ENCODE measurements around the gene SEPTIN5. TPM values are rescaled to one million over a fixed set of nuclear protein-coding genes. Genes with fewer than 3 reads are reported as not detected.

Gene SEPTIN5
- total and polyA plus RNA-seq, 4 experiments from 2014 or later: not detected

GRCh38 chr22:19745155-19746101 lies 31.1 kb downstream of the SEPTIN5 start:
- H3K9me3 Mint-ChIP-seq: no peaks in the 10 kb centered on the region
- H3K36me3 Mint-ChIP-seq: no peaks in the 10 kb centered on the region
- Histone ChIP-seq H3K4me1 (ENCODE audit: insufficient read depth, low read length) (no peaks in the 10 kb centered on the region), H3K27ac (ENCODE audit: low read depth, low read length) (no peak overlapping the region), H3K27me3 (ENCODE audit: insufficient read depth, low read length) (no peaks in the 10 kb centered on the region), H3K36me3 (ENCODE audit: insufficient read depth, low read length) (no peaks in the 10 kb centered on the region), H3K4me3 (ENCODE audit: low read length in 2 of 2) (no peak overlapping the region), H3K9me3 (ENCODE audit: control insufficient read depth in 1 of 2, low read length in 2 of 2) (no peaks in the 10 kb centered on the region)
- DNase-seq: no peak
- intact Hi-C loops (cut with micrococcal nuclease): no loop called here
- H3K4me3 Mint-ChIP-seq: no peak overlapping the region
- H3K27me3 Mint-ChIP-seq: no peaks in the 10 kb centered on the region
- H3K4me1 Mint-ChIP-seq: no peaks in the 10 kb centered on the region
- ChIA-PET CTCF (ENCODE audit: partially characterized antibody) (interaction anchor here (1.3 kb wide), 1 partner anchor 15 kb away, joined by 3 read pairs; no protein-coding TSS in a partner anchor), POLR2A (ENCODE audit: partially characterized antibody) (interaction anchor here (0.8 kb wide), 1 partner anchor 168 kb away, joined by 3 read pairs; no protein-coding TSS in a partner anchor)
- H3K27ac Mint-ChIP-seq: no peak overlapping the region

DNA sequence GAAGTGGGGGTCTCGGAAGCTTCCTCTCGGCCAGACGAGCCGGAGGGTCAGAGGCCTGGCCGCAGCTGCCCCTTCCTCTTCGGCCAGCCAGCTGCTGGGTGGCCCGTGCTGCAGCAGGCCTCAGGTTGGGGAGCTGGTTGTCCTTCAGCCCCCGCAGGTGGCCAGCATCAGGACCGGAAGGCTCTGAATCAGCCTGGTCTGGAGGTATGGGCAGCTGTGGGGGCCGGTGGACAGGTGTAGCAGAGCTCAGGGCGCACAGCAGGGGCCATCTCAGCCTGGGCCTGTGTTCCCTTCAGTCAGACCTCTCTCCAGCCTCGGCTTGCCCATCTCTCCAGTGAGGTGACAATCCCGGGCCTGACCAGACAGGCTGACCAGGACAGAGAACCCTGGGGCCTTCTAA lies 32.4 kb downstream of the SEPTIN5 start:
- Histone ChIP-seq H3K4me3 (ENCODE audit: low read length in 2 of 2) (no peak overlapping the region), H3K4me1 (ENCODE audit: insufficient read depth, low read length) (no peaks in the 10 kb centered on the region), H3K9me3 (ENCODE audit: control insufficient read depth in 1 of 2, low read length in 2 of 2) (no peaks in the 10 kb centered on the region), H3K36me3 (ENCODE audit: insufficient read depth, low read length) (no peaks in the 10 kb centered on the region), H3K27me3 (ENCODE audit: insufficient read depth, low read length) (no peaks in the 10 kb centered on the region), H3K27ac (ENCODE audit: low read depth, low read length) (no peak overlapping the region)
- intact Hi-C loops (cut with micrococcal nuclease): no loop called here
- no peaks in the 10 kb centered on the region for H3K9me3 Mint-ChIP-seq
- no peak overlapping the region for H3K27ac Mint-ChIP-seq
- CTCF ChIA-PET (ENCODE audit: partially characterized antibody): interaction anchor here (1.8 kb wide), 1 partner anchor 10 kb away, joined by 5 read pairs; no protein-coding TSS in a partner anchor
- no peaks in the 10 kb centered on the region for H3K4me1 Mint-ChIP-seq
- H3K36me3 Mint-ChIP-seq: no peaks in the 10 kb centered on the region
- POLR2A ChIA-PET (ENCODE audit: partially characterized antibody): no interaction called here
- H3K27me3 Mint-ChIP-seq: no peaks in the 10 kb centered on the region
- no peak overlapping the region for H3K4me3 Mint-ChIP-seq
- no peak for DNase-seq

DNA sequence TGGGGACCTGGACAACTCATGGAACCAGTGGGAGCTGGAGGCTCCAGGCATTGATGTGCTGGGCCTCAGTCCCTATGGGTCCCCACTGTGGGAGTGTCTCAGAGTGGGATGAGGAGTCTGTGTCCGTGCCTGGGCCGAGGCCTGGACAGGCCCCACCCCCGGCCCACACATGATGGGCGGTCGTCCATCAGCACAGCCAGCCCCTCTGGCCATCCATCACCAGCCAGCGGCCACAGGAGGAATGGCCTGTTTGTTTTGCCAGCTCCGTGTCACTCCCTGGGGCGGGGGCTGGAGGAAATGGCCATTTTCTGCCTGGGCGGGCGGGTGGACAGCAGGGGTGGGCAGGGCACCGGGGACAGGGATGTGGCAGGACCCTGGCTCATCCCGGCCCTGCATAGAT lies 33.2 kb downstream of the SEPTIN5 start:
- H3K36me3 Mint-ChIP-seq: no peaks in the 10 kb centered on the region
- POLR2A ChIA-PET (ENCODE audit: partially characterized antibody): interaction anchor here (1.3 kb wide), 1 partner anchor 12 kb away, joined by 3 read pairs; no protein-coding TSS in a partner anchor

GRCh38 chr22:19748139-19748538 lies 33.8 kb downstream of the SEPTIN5 start:
- CTCF ChIA-PET (ENCODE audit: partially characterized antibody): interaction anchor here (1.8 kb wide), 1 partner anchor 8 kb away, joined by 5 read pairs; no protein-coding TSS in a partner anchor
- no peaks in the 10 kb centered on the region for H3K4me1 Mint-ChIP-seq

More for the DNA sequence above, 33.2 kb downstream of the SEPTIN5 start:
- Mint-ChIP-seq H3K27me3 (peaks cover under 1% of the 10 kb centered on the region in 2 donors), H3K4me3 (no peak overlapping the region), H3K27ac (no peak overlapping the region), H3K4me1 (no peaks in the 10 kb centered on the region), H3K9me3 (no peaks in the 10 kb centered on the region)
- CTCF ChIA-PET (ENCODE audit: partially characterized antibody): interaction anchor here (1.8 kb wide), 1 partner anchor 9 kb away, joined by 5 read pairs; no protein-coding TSS in a partner anchor
- Histone ChIP-seq H3K9me3 (ENCODE audit: control insufficient read depth in 1 of 2, low read length in 2 of 2) (no peaks in the 10 kb centered on the region), H3K4me3 (ENCODE audit: low read length in 2 of 2) (no peak overlapping the region), H3K27me3 (ENCODE audit: insufficient read depth, low read length) (no peaks in the 10 kb centered on the region), H3K4me1 (ENCODE audit: insufficient read depth, low read length) (no peaks in the 10 kb centered on the region), H3K36me3 (ENCODE audit: insufficient read depth, low read length) (no peaks in the 10 kb centered on the region), H3K27ac (ENCODE audit: low read depth, low read length) (no peak overlapping the region)
- DNase-seq: no peak
- intact Hi-C loops (cut with micrococcal nuclease): no loop called here

GRCh38 chr22:19748991-19749664 lies 34.8 kb downstream of the SEPTIN5 start:
- Histone ChIP-seq H3K27ac (ENCODE audit: low read depth, low read length) (no peak overlapping the region), H3K27me3 (ENCODE audit: insufficient read depth, low read length) (no peaks in the 10 kb centered on the region), H3K36me3 (ENCODE audit: insufficient read depth, low read length) (no peaks in the 10 kb centered on the region), H3K9me3 (ENCODE audit: control insufficient read depth in 1 of 2, low read length in 2 of 2) (no peaks in the 10 kb centered on the region), H3K4me3 (ENCODE audit: low read length in 2 of 2) (no peak overlapping the region), H3K4me1 (ENCODE audit: insufficient read depth, low read length) (no peaks in the 10 kb centered on the region)
- intact Hi-C loops (cut with micrococcal nuclease): no loop called here
- ChIA-PET POLR2A (ENCODE audit: partially characterized antibody) (interaction anchor here (1.3 kb wide), 2 partner anchors 9 to 10 kb away, joined by 3 read pairs; no protein-coding TSS in a partner anchor), CTCF (ENCODE audit: partially characterized antibody) (interaction anchor here (1.6 kb wide), 1 partner anchor 161 kb away, joined by 4 read pairs; no protein-coding TSS in a partner anchor)
- Mint-ChIP-seq H3K27me3 (peaks cover 6 to 10% of the 10 kb centered on the region in 2 donors), H3K36me3 (no peaks in the 10 kb centered on the region), H3K9me3 (no peaks in the 10 kb centered on the region), H3K27ac (no peak overlapping the region), H3K4me3 (no peak overlapping the region), H3K4me1 (no peaks in the 10 kb centered on the region)
- DNase-seq: no peak

More at GRCh38 chr22:19748139-19748538, 33.8 kb downstream of the SEPTIN5 start:
- no peaks in the 10 kb centered on the region for H3K36me3 ChIP-seq (ENCODE audit: insufficient read depth, low read length)
- H3K27ac ChIP-seq (ENCODE audit: low read depth, low read length): no peak overlapping the region
- H3K27ac Mint-ChIP-seq: no peak overlapping the region
- H3K27me3 Mint-ChIP-seq: peaks cover 3 to 4% of the 10 kb centered on the region in 2 donors
- intact Hi-C loops (cut with micrococcal nuclease): no loop called here
- no peaks in the 10 kb centered on the region for H3K36me3 Mint-ChIP-seq
- H3K9me3 Mint-ChIP-seq: no peaks in the 10 kb centered on the region
- H3K4me3 ChIP-seq (ENCODE audit: low read length in 2 of 2): no peak overlapping the region
- DNase-seq: no peak
- POLR2A ChIA-PET (ENCODE audit: partially characterized antibody): interaction anchor here (1.3 kb wide), 2 partner anchors 8 to 11 kb away, joined by 3 read pairs; no protein-coding TSS in a partner anchor
- H3K27me3 ChIP-seq (ENCODE audit: insufficient read depth, low read length): no peaks in the 10 kb centered on the region
- H3K4me1 ChIP-seq (ENCODE audit: insufficient read depth, low read length): no peaks in the 10 kb centered on the region
- no peaks in the 10 kb centered on the region for H3K9me3 ChIP-seq (ENCODE audit: control insufficient read depth in 1 of 2, low read length in 2 of 2)
- no peak overlapping the region for H3K4me3 Mint-ChIP-seq

GRCh38 chr22:19749876-19750275 lies 35.6 kb downstream of the SEPTIN5 start:
- H3K4me3 Mint-ChIP-seq: no peak overlapping the region
- no peak for DNase-seq
- H3K27ac Mint-ChIP-seq: no peak overlapping the region
- Histone ChIP-seq H3K4me3 (ENCODE audit: low read length in 2 of 2) (no peak overlapping the region), H3K9me3 (ENCODE audit: control insufficient read depth in 1 of 2, low read length in 2 of 2) (no peaks in the 10 kb centered on the region), H3K27ac (ENCODE audit: low read depth, low read length) (no peak overlapping the region), H3K36me3 (ENCODE audit: insufficient read depth, low read length) (no peaks in the 10 kb centered on the region), H3K27me3 (ENCODE audit: insufficient read depth, low read length) (no peaks in the 10 kb centered on the region), H3K4me1 (ENCODE audit: insufficient read depth, low read length) (no peaks in the 10 kb centered on the region)
- intact Hi-C loops (cut with micrococcal nuclease): no loop called here
- peaks cover 7 to 16% of the 10 kb centered on the region in 2 donors for H3K27me3 Mint-ChIP-seq
- ChIA-PET CTCF (ENCODE audit: partially characterized antibody) (interaction anchor here (1.6 kb wide), 1 partner anchor 160 kb away, joined by 4 read pairs; no protein-coding TSS in a partner anchor), POLR2A (ENCODE audit: partially characterized antibody) (no interaction called here)
- no peaks in the 10 kb centered on the region for H3K9me3 Mint-ChIP-seq
- H3K4me1 Mint-ChIP-seq: peaks cover 0 to 2% (median 0%) of the 10 kb centered on the region in 4 donors
- no peaks in the 10 kb centered on the region for H3K36me3 Mint-ChIP-seq
